ENCODE measurements around the gene RCHY1.

DNA sequence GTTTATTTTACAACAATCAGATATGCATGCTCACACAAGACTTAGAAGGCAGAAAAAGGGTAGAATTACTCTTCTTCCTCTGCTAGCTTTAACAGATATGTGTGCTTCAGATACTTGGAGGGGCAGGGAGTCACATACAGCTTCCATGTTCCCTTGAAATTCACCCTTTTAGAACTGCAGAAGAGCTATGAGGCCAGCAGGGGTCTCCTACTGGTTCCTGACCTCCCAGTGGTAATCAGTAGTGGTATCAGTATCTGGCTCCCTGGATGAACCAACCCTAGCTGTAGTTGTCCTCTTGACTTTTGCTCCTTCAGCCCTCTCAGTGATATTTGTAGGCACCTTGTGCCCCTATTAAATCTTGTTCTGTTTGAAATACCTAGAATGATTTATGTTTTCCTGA is 81.5 kb downstream of the RCHY1 start:
- no peak for TF ChIP-seq EZH2 (IDR thresholded peaks at IDR 0.05; ENCODE audit: low read length, missing control alignments)
- TF ChIP-seq, protein P1, sequence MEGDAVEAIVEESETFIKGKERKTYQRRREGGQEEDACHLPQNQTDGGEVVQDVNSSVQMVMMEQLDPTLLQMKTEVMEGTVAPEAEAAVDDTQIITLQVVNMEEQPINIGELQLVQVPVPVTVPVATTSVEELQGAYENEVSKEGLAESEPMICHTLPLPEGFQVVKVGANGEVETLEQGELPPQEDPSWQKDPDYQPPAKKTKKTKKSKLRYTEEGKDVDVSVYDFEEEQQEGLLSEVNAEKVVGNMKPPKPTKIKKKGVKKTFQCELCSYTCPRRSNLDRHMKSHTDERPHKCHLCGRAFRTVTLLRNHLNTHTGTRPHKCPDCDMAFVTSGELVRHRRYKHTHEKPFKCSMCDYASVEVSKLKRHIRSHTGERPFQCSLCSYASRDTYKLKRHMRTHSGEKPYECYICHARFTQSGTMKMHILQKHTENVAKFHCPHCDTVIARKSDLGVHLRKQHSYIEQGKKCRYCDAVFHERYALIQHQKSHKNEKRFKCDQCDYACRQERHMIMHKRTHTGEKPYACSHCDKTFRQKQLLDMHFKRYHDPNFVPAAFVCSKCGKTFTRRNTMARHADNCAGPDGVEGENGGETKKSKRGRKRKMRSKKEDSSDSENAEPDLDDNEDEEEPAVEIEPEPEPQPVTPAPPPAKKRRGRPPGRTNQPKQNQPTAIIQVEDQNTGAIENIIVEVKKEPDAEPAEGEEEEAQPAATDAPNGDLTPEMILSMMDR (conservative IDR thresholded peaks at IDR 0.05 in 1 of 2, IDR thresholded peaks at IDR 0.05 in 1 of 2; ENCODE audit: low read depth in 1 of 2, low read length in 2 of 2), result peak; percentile 14 to 33
